Activated CD4-positive, alpha-beta memory T cell treated with anti-CD3 and anti-CD28 coated beads, Interleukin-2, amount 10 ng/mL, durations not matched to agents 7 days and 5 days (primary cell): ENCODE measurements around the gene MAP2K7. TPM values are rescaled to one million over a fixed set of nuclear protein-coding genes. Genes with fewer than 3 reads are reported as not detected.
A peak's percentile ranks its signal among the peaks of the same experiment; 100 is the strongest.
"Not testable (repeated sequence)": the region's sequence is repeated elsewhere in the genome, so short reads cannot be mapped to it uniquely, and the experiment has no call there.

ENCODE experiments used
- CTCF ChIA-PET: fragments of 350-600 bp; sonication (Branson Sonifier 250); formaldehyde crosslinking; loops from one replicate; lab custom pipeline; 2021; ENCODE audit warnings: antibody characterized with exemption, inconsistent platforms; lab: Charles Lee
- POLR2A ChIA-PET: fragments of 350-600 bp; sonication (Branson Sonifier 250); formaldehyde crosslinking; loops from one replicate; lab custom pipeline; 2021; ENCODE audit warnings: antibody characterized with exemption; lab: Charles Lee
- DNase-seq: peaks from one replicate; pipeline ENCODE4 v3.0.0-alpha.2; 2020
- H3K27ac Mint-ChIP-seq: one replicate; pipeline ENCODE4 v1.8.0; 2021; ENCODE audit warnings: mild to moderate bottlenecking, mixed read lengths
- H3K27me3 Mint-ChIP-seq: one replicate; pipeline ENCODE4 v1.8.0; 2021; ENCODE audit warnings: mixed read lengths
- H3K36me3 Mint-ChIP-seq: one replicate; pipeline ENCODE4 v1.8.0; 2021; ENCODE audit warnings: low read depth, mixed read lengths
- H3K4me1 Mint-ChIP-seq: one replicate; pipeline ENCODE4 v1.8.0; 2021; ENCODE audit warnings: mixed read lengths
- H3K4me3 Mint-ChIP-seq: one replicate; pipeline ENCODE4 v1.8.0; 2021; ENCODE audit warnings: mild to moderate bottlenecking, mixed read lengths
- H3K9me3 Mint-ChIP-seq: one replicate; pipeline ENCODE4 v1.8.0; 2021; ENCODE audit warnings: mixed read lengths
- total RNA-seq, 2 experiments: library from RNA; stranded (reverse); gene quantifications; one replicate each; pipeline ENCODE4 v1.2.3, GENCODE V29; 2021

MAP2K7 gene
- total RNA-seq, 2 experiments from 2014 or later: 42.6 to 42.9 TPM

GRCh38 chr19:7915250-7916102, 11.8 kb downstream of the MAP2K7 start:
- POLR2A ChIA-PET: interaction anchor here (0.7 to 1.7 kb wide), 5 partner anchors 11 to 46 kb away, joined by 3 to 5 read pairs (median 4); partner anchors contain the start of gene MAP2K7
- H3K36me3 Mint-ChIP-seq: peaks cover 19% of the 10 kb centered on the region
- peak overlapping the region; percentile 46 for H3K4me3 Mint-ChIP-seq
- H3K9me3 Mint-ChIP-seq: no peaks in the 10 kb centered on the region
- peaks cover 27% of the 10 kb centered on the region for H3K27me3 Mint-ChIP-seq
- peaks cover 24% of the 10 kb centered on the region for H3K4me1 Mint-ChIP-seq
- CTCF ChIA-PET: interaction anchor here (1.4 kb wide), 1 partner anchor 28 kb away, joined by 8 read pairs; the partner anchor contains the start of gene TIMM44
- no peak for DNase-seq
- H3K27ac Mint-ChIP-seq: no peak overlapping the region

GRCh38 chr19:7916103-7916954, 12.7 kb downstream of the MAP2K7 start:
- peaks cover 13% of the 10 kb centered on the region for H3K36me3 Mint-ChIP-seq
- CTCF ChIA-PET: interaction anchor here (1.4 kb wide), 1 partner anchor 27 kb away, joined by 8 read pairs; the partner anchor contains the start of gene TIMM44

GRCh38 chr19:7916955-7917266, 13.2 kb downstream of the MAP2K7 start:
- peak overlapping the region; percentile 69 for H3K4me3 Mint-ChIP-seq
- no peak for DNase-seq
- H3K27me3 Mint-ChIP-seq: peaks cover 27% of the 10 kb centered on the region
- H3K9me3 Mint-ChIP-seq: no peaks in the 10 kb centered on the region
- peaks cover 34% of the 10 kb centered on the region for H3K4me1 Mint-ChIP-seq
- H3K36me3 Mint-ChIP-seq: peaks cover 9% of the 10 kb centered on the region
- ChIA-PET CTCF (interaction anchor here (1.4 to 1.9 kb wide), 2 partner anchors 27 to 47 kb away, joined by 4 to 8 read pairs; partner anchors contain the start of gene TIMM44), POLR2A (interaction anchor here (0.9 to 1.7 kb wide), 4 partner anchors 17 to 48 kb away, joined by 3 to 5 read pairs (median 4); no protein-coding TSS in a partner anchor)
- H3K27ac Mint-ChIP-seq: no peak overlapping the region

More at GRCh38 chr19:7916103-7916954, 12.7 kb downstream of the MAP2K7 start:
- H3K9me3 Mint-ChIP-seq: no peaks in the 10 kb centered on the region
- no peak overlapping the region for H3K27ac Mint-ChIP-seq
- H3K4me3 Mint-ChIP-seq: peak overlapping the region; percentile 59
- DNase-seq: peak; percentile 74
- peaks cover 27% of the 10 kb centered on the region for H3K27me3 Mint-ChIP-seq
- H3K4me1 Mint-ChIP-seq: peaks cover 29% of the 10 kb centered on the region
- POLR2A ChIA-PET: interaction anchor here (0.7 to 1.7 kb wide), 5 partner anchors 12 to 47 kb away, joined by 3 to 5 read pairs (median 4); partner anchors contain the start of gene MAP2K7

GRCh38 chr19:7917267-7918061, 13.8 kb downstream of the MAP2K7 start:
- Mint-ChIP-seq H3K27me3 (peaks cover 27% of the 10 kb centered on the region), H3K4me3 (peak overlapping the region; percentile 69), H3K27ac (no peak overlapping the region), H3K9me3 (no peaks in the 10 kb centered on the region), H3K36me3 (peaks cover 6% of the 10 kb centered on the region), H3K4me1 (peaks cover 37% of the 10 kb centered on the region)
- DNase-seq: peak; percentile 62
- ChIA-PET POLR2A (interaction anchor here (1.2 to 1.7 kb wide), 4 partner anchors 9 to 48 kb away, joined by 3 to 8 read pairs (median 4); partner anchors contain the start of gene MAP2K7), CTCF (interaction anchor here (0.8 to 1.9 kb wide), 5 partner anchors 14 to 48 kb away, joined by 3 to 8 read pairs (median 6); partner anchors contain the start of genes MAP2K7 and TIMM44)

- H3K27ac Mint-ChIP-seq, H3K9me3 Mint-ChIP-seq, H3K36me3 Mint-ChIP-seq, DNase-seq: not testable (repeated sequence)
- H3K4me1 Mint-ChIP-seq: peaks cover 40% of the 10 kb centered on the region
- H3K4me3 Mint-ChIP-seq: peak overlapping the region; percentile 58
- ChIA-PET POLR2A (interaction anchor here (1.2 to 1.4 kb wide), 3 partner anchors 8 to 26 kb away, joined by 3 to 8 read pairs (median 3); partner anchors contain the start of gene MAP2K7), CTCF (interaction anchor here (0.8 to 1.9 kb wide), 5 partner anchors 14 to 49 kb away, joined by 3 to 7 read pairs (median 4); partner anchors contain the start of genes MAP2K7 and TIMM44)
- H3K27me3 Mint-ChIP-seq: peaks cover 27% of the 10 kb centered on the region
These were observed 14.5 kb downstream of the MAP2K7 start for GRCh38 chr19:7918062-7918614.

- H3K4me1 Mint-ChIP-seq: peaks cover 40% of the 10 kb centered on the region
- H3K4me3 Mint-ChIP-seq: peak overlapping the region; percentile 74
- no peak for DNase-seq
- H3K36me3 Mint-ChIP-seq: no peaks in the 10 kb centered on the region
- peaks cover 27% of the 10 kb centered on the region for H3K27me3 Mint-ChIP-seq
- ChIA-PET POLR2A (interaction anchor here (1.3 to 3.3 kb wide), 4 partner anchors 8 to 25 kb away, joined by 3 to 26 read pairs (median 17); partner anchors contain the start of genes MAP2K7 and TIMM44), CTCF (interaction anchor here (0.8 to 2.7 kb wide), 8 partner anchors 11 to 50 kb away, joined by 3 to 26 read pairs (median 6); partner anchors contain the start of genes MAP2K7 and TIMM44)
- H3K27ac Mint-ChIP-seq: no peak overlapping the region
- no peaks in the 10 kb centered on the region for H3K9me3 Mint-ChIP-seq
These were observed 15.1 kb downstream of the MAP2K7 start for GRCh38 chr19:7918615-7919421.

GRCh38 chr19:7919610-7920518, 16.2 kb downstream of the MAP2K7 start, which contains the start of gene SNAPC2:
SNAPC2 (plus strand) TSS chr19:7920338; CDS start chr19:7920367, 29 bp downstream.
- CTCF ChIA-PET: interaction anchor here (0.5 to 3.3 kb wide), 9 partner anchors 10 to 352 kb away, joined by 3 to 26 read pairs (median 8); partner anchors contain the start of genes MAP2K7, PET100, TIMM44 and TRAPPC5
- Mint-ChIP-seq H3K9me3 (no peaks in the 10 kb centered on the region), H3K27ac (peak within 1 kb of the TSS; percentile 81), H3K36me3 (no peaks in the 10 kb centered on the region), H3K4me3 (peak within 1 kb of the TSS; percentile 82), H3K4me1 (peaks cover 43% of the 10 kb centered on the region), H3K27me3 (peaks cover 27% of the 10 kb centered on the region)
- DNase-seq: peak; percentile 98
- POLR2A ChIA-PET: interaction anchor here (0.8 to 3.3 kb wide), 11 partner anchors 8 to 821 kb away, joined by 3 to 26 read pairs (median 5); partner anchors contain the start of genes ELAVL1, MAP2K7, PET100 and TIMM44

GRCh38 chr19:7920519-7921301, 17.0 kb downstream of the MAP2K7 start:
- Mint-ChIP-seq H3K4me3 (peak overlapping the region; percentile 82), H3K27me3 (peaks cover 22% of the 10 kb centered on the region), H3K4me1 (peaks cover 41% of the 10 kb centered on the region), H3K9me3 (no peaks in the 10 kb centered on the region), H3K36me3 (no peaks in the 10 kb centered on the region), H3K27ac (peak overlapping the region; percentile 81)
- peak; percentile 100 for DNase-seq
- ChIA-PET CTCF (interaction anchor here (1.0 to 3.3 kb wide), 7 partner anchors 9 to 352 kb away, joined by 3 to 26 read pairs (median 19); partner anchors contain the start of genes MAP2K7, TIMM44 and TRAPPC5), POLR2A (interaction anchor here (0.8 to 3.3 kb wide), 12 partner anchors 9 to 822 kb away, joined by 3 to 26 read pairs (median 4); partner anchors contain the start of genes ELAVL1, MAP2K7, PET100 and TIMM44)
